Measurements from ENCODE around the gene ERN1.

ERN1 gene

GRCh38 chr17:64028874-64029464 is 101.0 kb downstream of the ERN1 start:
- POLR2A ChIA-PET = interaction anchor here (1.0 to 1.7 kb wide), 4 partner anchors 100 to 117 kb away, joined by 3 to 5 read pairs (median 4); no protein-coding TSS in a partner anchor
- H3K4me1 ChIP-seq (ENCODE audit: control insufficient read depth, insufficient read depth, low read length) = no peaks in the 10 kb centered on the region
- H3K4me3 ChIP-seq (ENCODE audit: low read depth, low read length) = no peak overlapping the region
- H3K27ac ChIP-seq (ENCODE audit: extremely low read depth, low read depth, low read length) = no peak overlapping the region
- CTCF ChIA-PET = interaction anchor here (0.5 to 8.8 kb wide), 48 partner anchors 7 to 1265 kb away, joined by 3 to 295 read pairs (median 4); partner anchors contain the start of genes CSHL1, ERN1, GH1 and ICAM2
- no peaks in the 10 kb centered on the region for H3K36me3 ChIP-seq (ENCODE audit: control insufficient read depth in 2 of 2, insufficient read depth in 1 of 2, low read length in 2 of 2)
- H3K9me3 ChIP-seq (ENCODE audit: control insufficient read depth, insufficient read depth, low read depth, low read length) = no peaks in the 10 kb centered on the region
- TF ChIP-seq ZNF302 (tag by site-specific recombination; IDR thresholded peaks at IDR 0.05; ENCODE audit: low read depth) = no peak
- peak; percentile 13 for TF ChIP-seq ZNF654 (tag by site-specific recombination; IDR thresholded peaks at IDR 0.05; ENCODE audit: low read depth)
- TF ChIP-seq ZNF37A (tag by site-specific recombination; IDR thresholded peaks at IDR 0.05) = no peak
- 0 out of 2 replicates have a peak, but pooled peaks have one; percentile 48 for TF ChIP-seq ZNF660 (tag by site-specific recombination; IDR thresholded peaks at IDR 0.05)
- TF ChIP-seq ZNF692 (tag by site-specific recombination; IDR thresholded peaks at IDR 0.05) = no peak
- TF ChIP-seq ZNF335 (tag by site-specific recombination; conservative IDR thresholded peaks at IDR 0.05) = peak; percentile 26; the same call in 1 of the 2 replicates
- TF ChIP-seq ZNF501 (tag by site-specific recombination; IDR thresholded peaks at IDR 0.05) = no peak
- 0 out of 2 replicates have a peak, but pooled peaks have one; percentile 13 for TF ChIP-seq SP7 (tag by site-specific recombination; IDR thresholded peaks at IDR 0.05)

- no peaks in the 10 kb centered on the region for H3K36me3 ChIP-seq (ENCODE audit: control insufficient read depth in 2 of 2, insufficient read depth in 1 of 2, low read length in 2 of 2)
- H3K9me3 ChIP-seq (ENCODE audit: control insufficient read depth, insufficient read depth, low read depth, low read length) = no peaks in the 10 kb centered on the region
- ChIA-PET POLR2A (no interaction called here), CTCF (interaction anchor here (0.6 to 8.8 kb wide), 47 partner anchors 9 to 1779 kb away, joined by 3 to 295 read pairs (median 4); partner anchors contain the start of genes CSHL1, ERN1 and GH1)
- no peak overlapping the region for H3K27ac ChIP-seq (ENCODE audit: extremely low read depth, low read depth, low read length)
- no peaks in the 10 kb centered on the region for H3K4me1 ChIP-seq (ENCODE audit: control insufficient read depth, insufficient read depth, low read length)
- peak overlapping the region; percentile 32 for H3K4me3 ChIP-seq (ENCODE audit: low read depth, low read length)
- no peak for TF ChIP-seq ZNF26 (tag by site-specific recombination; IDR thresholded peaks at IDR 0.05)
- TF ChIP-seq YY1 (tag by site-specific recombination; IDR thresholded peaks at IDR 0.05) = no peak
- no peak for TF ChIP-seq MZF1 (tag by site-specific recombination; IDR thresholded peaks at IDR 0.05; ENCODE audit: borderline replicate concordance)
- TF ChIP-seq ZNF561 (tag by site-specific recombination; IDR thresholded peaks at IDR 0.05; ENCODE audit: borderline replicate concordance) = no peak
- TF ChIP-seq ZNF19 (tag by site-specific recombination; IDR thresholded peaks at IDR 0.05; ENCODE audit: low read depth) = no peak
- no peak for TF ChIP-seq ZNF37A (tag by site-specific recombination; IDR thresholded peaks at IDR 0.05)
- peak; percentile 63 for TF ChIP-seq ZNF654 (tag by site-specific recombination; IDR thresholded peaks at IDR 0.05; ENCODE audit: low read depth)
- TF ChIP-seq ZNF610 (tag by site-specific recombination; IDR thresholded peaks at IDR 0.05; ENCODE audit: borderline replicate concordance) = no peak
- no peak for TF ChIP-seq ZNF433 (tag by site-specific recombination; IDR thresholded peaks at IDR 0.05; ENCODE audit: low read depth)
- 0 out of 2 replicates have a peak, but pooled peaks have one; percentile 18 for TF ChIP-seq ZBTB21 (tag by site-specific recombination; IDR thresholded peaks at IDR 0.05)
- TF ChIP-seq ZNF658 (tag by site-specific recombination; IDR thresholded peaks at IDR 0.05) = no peak
- TF ChIP-seq PATZ1 (tag by site-specific recombination; IDR thresholded peaks at IDR 0.05) = no peak
- no peak for TF ChIP-seq OSR2 (tag by site-specific recombination; IDR thresholded peaks at IDR 0.05)
- no peak for TF ChIP-seq ZNF211 (tag by site-specific recombination; IDR thresholded peaks at IDR 0.05; ENCODE audit: low read depth)
- no peak for TF ChIP-seq ZIC2 (tag by site-specific recombination; IDR thresholded peaks at IDR 0.05)
- TF ChIP-seq ZBTB48 (tag by site-specific recombination; IDR thresholded peaks at IDR 0.05) = no peak
- TF ChIP-seq SCRT2 (tag by site-specific recombination; IDR thresholded peaks at IDR 0.05) = no peak
- TF ChIP-seq ZNF571 (tag by site-specific recombination; IDR thresholded peaks at IDR 0.05) = no peak
- no peak for TF ChIP-seq ZNF837 (tag by site-specific recombination; IDR thresholded peaks at IDR 0.05)
- TF ChIP-seq ZNF623 (tag by site-specific recombination; IDR thresholded peaks at IDR 0.05) = no peak
- no peak for TF ChIP-seq ZNF677 (tag by site-specific recombination; IDR thresholded peaks at IDR 0.05)
- no peak for TF ChIP-seq HOXC10 (CRISPR knock-in tag; IDR thresholded peaks at IDR 0.05)
- TF ChIP-seq ZBTB17 (tag by site-specific recombination; IDR thresholded peaks at IDR 0.05) = peak; percentile 68
- no peak for TF ChIP-seq ZNF560 (tag by site-specific recombination; IDR thresholded peaks at IDR 0.05; ENCODE audit: borderline replicate concordance)
- no peak for TF ChIP-seq ZNF580 (tag by site-specific recombination; IDR thresholded peaks at IDR 0.05)
Observed at GRCh38 chr17:64025732-64026294, 104.1 kb downstream of the ERN1 start.

Data from HEK293 (cell line).